GM19025 (cell line): ENCODE data around the gene RBM22.

Experiments used
- ATAC-seq: cut with Tn5 transposase; IDR thresholded peaks from one replicate; pipeline ENCODE4 v1.9.1; 2021; ENCODE audit warnings: mild to moderate bottlenecking, low read depth, moderate library complexity; ENCODE audit not compliant: unreplicated experiment

The RBM22 gene

GRCh38 chr5:150653762-150654556, 46.9 kb downstream of the RBM22 start:
- no peak for ATAC-seq

GRCh38 chr5:150653145-150653761, 47.6 kb downstream of the RBM22 start:
- no peak for ATAC-seq

GRCh38 chr5:150651924-150652671, 48.8 kb downstream of the RBM22 start:
- ATAC-seq = no peak

- no peak for ATAC-seq
Measured at GRCh38 chr5:150651382-150651781, 49.5 kb downstream of the RBM22 start.

GRCh38 chr5:150650021-150651006, 50.5 kb downstream of the RBM22 start:
- no peak for ATAC-seq

GRCh38 chr5:150649108-150650020, 51.5 kb downstream of the RBM22 start:
- ATAC-seq = no peak

GRCh38 chr5:150648294-150649107, 52.4 kb downstream of the RBM22 start:
- ATAC-seq = no peak

GRCh38 chr5:150647275-150648251, 53.3 kb downstream of the RBM22 start:
- ATAC-seq = no peak

GRCh38 chr5:150645070-150645700, 55.7 kb downstream of the RBM22 start:
- ATAC-seq = no peak

- no peak for ATAC-seq
Measured at GRCh38 chr5:150644514-150644913, 56.3 kb downstream of the RBM22 start.

GRCh38 chr5:150644058-150644457, 56.8 kb downstream of the RBM22 start:
- no peak for ATAC-seq

GRCh38 chr5:150642991-150643710, 57.7 kb downstream of the RBM22 start:
- ATAC-seq = no peak

GRCh38 chr5:150642567-150642927, 58.3 kb downstream of the RBM22 start:
- no peak for ATAC-seq

GRCh38 chr5:150641824-150642566, 58.9 kb downstream of the RBM22 start:
- no peak for ATAC-seq

GRCh38 chr5:150641006-150641570, 59.8 kb downstream of the RBM22 start:
- no peak for ATAC-seq
